ENCODE measurements around the gene EEF1A1.
A peak's percentile ranks its signal among the peaks of the same experiment; 100 is the strongest.

EEF1A1 gene

DNA sequence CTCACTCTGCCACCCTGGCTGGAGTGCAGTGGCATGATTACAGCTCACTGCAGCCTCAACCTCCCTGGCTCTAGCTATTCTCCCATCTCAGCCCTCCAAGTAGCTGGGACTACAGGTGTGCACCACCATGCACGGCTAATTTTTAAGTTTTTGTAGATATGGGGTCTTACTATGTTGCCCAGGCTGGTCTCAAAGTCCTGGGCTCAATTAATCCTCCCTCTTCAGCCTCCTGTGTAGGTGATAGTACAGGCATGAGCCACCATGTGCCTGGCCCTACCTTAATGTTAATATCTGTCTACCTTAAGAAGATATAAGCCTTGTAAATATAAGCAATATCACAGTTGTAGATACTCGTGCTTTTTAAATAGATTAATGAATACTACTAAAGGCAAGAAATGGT is 16.7 kb downstream of the EEF1A1 start:
- no peak for ATAC-seq

DNA sequence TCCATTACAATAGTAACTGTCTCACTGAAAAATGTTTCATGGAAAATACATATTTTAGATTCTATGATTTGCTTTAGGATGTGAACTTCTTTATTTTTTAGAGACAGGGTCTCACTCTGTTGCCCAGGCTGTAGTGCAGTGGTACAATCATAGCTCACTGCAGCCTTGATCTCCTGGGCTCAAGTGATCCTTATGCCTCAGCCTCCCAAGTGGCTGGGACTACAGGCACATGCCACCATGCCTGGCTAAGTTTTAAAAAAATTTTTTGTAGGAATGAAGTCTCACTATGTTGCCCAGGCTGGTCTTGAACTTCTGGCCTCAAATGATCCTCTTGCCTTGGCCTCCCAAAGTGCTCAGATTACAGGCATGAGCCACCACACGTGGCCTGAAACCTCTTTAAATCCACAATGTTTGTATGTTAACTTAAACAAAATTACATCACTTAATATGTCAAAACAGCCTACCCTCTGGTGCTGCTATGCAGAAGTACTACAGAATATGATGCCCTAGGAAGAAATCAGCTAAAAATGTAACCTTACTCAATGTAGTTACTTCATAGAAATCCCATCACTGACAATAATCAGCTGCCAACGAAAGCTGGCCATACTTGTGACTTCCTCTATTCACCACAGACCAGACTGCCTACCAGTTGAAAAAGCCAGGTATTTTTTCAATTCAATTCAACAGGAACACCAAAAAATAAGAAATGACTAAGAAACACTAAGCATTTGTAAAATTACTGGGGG is 17.6 kb downstream of the EEF1A1 start:
- no peak for ATAC-seq

DNA sequence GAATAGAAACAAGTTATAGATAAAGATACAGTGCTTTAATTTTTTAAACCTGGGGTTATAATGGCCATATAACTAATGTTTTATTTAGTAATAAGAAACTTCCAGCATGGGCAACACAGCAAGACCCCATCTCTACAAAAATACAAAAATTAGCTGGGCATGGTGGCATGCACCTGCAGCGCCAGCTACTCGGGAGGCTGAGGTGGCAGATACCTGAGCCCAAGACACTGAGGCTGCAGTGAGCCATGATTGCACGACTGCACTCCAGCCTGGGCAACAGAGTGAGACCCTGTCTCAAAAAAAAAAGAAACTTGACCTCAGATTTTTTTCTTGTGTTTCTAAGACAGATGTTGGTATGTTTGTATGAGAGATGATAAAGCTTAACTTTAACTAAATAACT is 22.9 kb downstream of the EEF1A1 start:
- no peak for ATAC-seq

DNA sequence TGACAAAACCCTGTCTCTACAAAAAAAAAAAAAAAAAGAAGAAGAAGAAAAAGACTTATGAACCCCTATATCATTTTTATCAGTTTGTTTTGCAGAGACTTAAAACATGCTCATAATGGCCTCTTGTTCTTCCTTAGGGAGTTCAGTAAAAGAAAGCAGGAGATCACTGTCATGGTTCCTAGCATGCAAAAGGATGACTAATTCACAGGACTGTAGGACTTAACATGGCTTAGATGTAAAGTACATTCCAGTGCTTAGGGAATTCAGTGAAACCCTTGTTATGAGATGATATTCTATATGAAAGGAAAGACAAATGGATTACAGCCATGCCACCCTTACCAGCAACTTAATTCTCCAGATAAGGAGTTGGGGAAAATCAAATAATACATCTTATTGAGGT is 29.5 kb downstream of the EEF1A1 start:
- ATAC-seq, result no peak

DNA sequence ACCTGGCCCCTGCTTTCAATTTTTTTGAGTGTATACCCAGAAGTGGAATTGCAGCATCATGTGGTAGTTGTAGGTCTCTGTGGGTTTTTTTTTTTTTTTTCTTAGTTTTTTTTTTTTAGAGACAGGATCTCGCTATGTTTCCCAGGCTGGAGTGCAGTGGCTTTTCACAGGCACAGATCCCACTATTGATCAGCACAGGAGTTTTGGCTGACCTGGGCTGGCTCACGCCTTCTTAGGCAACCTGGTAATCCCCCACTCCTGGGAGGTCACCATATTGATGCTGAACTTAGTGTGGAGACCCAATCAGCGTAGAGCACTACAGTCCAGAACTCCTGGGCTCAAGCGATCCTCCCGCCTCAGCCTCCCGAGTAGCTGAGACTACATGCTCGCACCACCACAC is 33.4 kb downstream of the EEF1A1 start:
- no peak for ATAC-seq

DNA sequence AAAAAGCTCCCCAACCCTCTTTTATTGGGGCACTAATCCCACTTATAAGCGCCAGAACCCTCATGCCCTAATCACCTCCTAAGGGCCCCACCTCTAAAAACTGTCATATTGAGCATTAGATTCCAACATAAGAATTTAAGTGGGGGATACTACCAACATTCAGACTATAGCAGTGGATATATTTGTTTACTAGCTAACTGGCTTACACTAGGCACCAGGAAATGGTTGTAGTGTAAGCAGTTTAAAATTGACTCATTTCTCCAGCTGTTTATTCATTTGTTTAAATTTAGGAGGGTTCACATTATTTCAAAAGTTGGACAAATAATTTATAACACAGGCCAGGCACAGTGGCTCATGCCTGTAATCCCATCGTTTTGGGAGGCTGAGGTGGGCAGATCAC is 36.4 kb downstream of the EEF1A1 start:
- ATAC-seq, result no peak

DNA sequence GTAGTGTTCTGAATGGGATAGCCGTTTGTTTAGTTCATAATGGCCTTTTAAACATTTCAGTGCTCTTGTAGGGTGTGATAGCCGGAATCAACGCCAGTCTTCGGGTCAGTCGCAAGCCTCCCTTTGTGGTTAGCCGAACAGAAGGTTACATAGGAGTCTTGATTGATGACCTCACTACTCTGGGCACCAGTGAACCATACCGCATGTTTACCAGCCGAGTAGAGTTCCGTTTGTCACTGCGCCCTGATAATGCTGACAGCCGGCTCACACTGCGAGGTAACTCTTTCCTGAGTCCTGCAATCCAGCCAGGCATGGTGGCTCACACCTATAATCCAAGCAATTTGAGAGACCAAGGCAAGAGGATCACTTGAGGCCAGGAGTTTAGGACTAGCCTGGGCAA is 38.9 kb downstream of the EEF1A1 start:
- no peak for ATAC-seq

DNA sequence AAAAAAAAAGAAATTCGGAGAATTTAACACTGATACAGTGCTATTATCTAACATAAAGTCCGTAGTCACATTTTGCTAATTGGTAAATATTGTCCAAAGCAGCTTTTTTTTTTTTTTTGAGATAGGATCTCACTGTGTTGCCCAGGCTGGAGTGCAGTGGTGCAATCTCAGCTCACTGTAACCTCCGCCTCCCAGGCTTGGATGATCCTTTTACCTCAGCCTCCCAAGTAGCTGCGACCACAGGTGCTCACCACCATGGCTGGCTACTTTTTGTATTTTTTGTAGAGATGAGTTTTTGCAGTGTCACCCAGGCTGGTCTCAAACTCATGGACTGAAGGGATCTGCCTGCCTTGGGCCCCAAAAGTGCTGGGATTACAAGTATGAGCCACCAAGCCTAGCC is 43.4 kb downstream of the EEF1A1 start:
- ATAC-seq, result no peak

DNA sequence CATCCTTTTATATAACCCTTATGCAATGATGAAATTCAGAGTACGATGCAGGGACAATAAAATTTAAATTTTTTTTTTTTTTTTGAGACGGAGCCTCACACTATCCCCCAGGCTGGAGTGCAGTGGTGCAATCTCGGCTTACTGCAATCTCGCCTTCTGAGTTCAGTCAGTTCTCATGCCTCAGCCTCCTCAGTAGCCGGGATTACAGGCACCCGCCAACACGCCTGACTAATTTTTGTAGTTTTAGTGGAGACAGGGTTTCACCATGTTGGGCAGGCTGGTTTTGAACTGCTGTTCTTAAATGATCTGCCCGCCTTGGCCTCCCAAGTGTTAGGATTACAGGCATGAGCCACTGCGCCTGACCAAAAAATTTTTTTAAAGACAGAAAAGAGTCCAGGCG is 44.1 kb downstream of the EEF1A1 start:
- ATAC-seq, result no peak

DNA sequence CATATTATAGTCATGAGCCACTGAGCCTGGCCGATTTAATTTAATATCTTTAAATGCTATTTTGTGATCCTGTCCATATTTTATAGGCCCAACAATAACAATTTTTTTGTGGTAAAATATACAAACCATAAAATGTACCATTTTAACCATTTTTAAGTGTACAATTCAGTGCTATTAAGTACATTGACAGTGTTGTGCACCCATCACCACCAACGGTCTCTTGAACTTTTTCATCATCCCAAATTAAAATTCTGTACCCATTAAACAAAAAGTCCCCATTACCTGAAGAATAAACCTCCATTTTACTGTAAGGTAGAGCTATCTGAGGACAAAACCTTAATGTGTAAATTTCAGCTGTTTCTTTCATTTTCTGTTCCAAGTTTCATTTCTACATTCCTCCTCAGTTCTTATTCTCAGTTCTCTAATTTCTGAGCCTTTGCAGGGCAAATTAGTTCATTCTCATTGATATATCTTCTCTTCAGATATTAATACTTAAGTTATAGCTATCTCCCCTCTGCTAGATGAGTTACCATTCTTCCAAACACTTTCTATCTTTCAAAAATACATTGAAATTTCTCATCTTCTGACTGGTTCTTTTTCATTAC is 49.0 kb downstream of the EEF1A1 start:
- peak; percentile 75 to 78 for ATAC-seq
